Stimulated activated effector memory CD8-positive, alpha-beta T cell treated with anti-CD3 and anti-CD28 coated beads, Interleukin-12 subunit alpha, Interleukin-12 subunit beta, amount 100 ng/mL, for 72 hours (primary cell): Measurements from ENCODE around the gene SPECC1L.

ENCODE experiments used
- ATAC-seq: fragments of 150-1000 bp; cut with Tn5 transposase; 2 replicates; pipeline ENCODE4 v1.10.0; 2021
- DNase-seq, 2 donors: peaks; one replicate each; pipeline ENCODE4 v3.0.0; 2021 to 2022; ENCODE audit warnings: low spot score in 2 of 2
- H3K27ac Mint-ChIP-seq: one replicate; pipeline ENCODE4 v1.8.0; 2022; ENCODE audit warnings: mild to moderate bottlenecking, mixed read lengths
- H3K36me3 Mint-ChIP-seq: one replicate; pipeline ENCODE4 v1.8.0; 2022; ENCODE audit warnings: mild to moderate bottlenecking, mixed read lengths
- H3K4me1 Mint-ChIP-seq: one replicate; pipeline ENCODE4 v1.8.0; 2022; ENCODE audit warnings: mixed read lengths
- H3K4me3 Mint-ChIP-seq: one replicate; pipeline ENCODE4 v1.8.0; 2022; ENCODE audit warnings: mild to moderate bottlenecking, mixed read lengths
- H3K9me3 Mint-ChIP-seq: one replicate; pipeline ENCODE4 v1.8.0; 2022; ENCODE audit warnings: mixed read lengths

Gene SPECC1L

DNA sequence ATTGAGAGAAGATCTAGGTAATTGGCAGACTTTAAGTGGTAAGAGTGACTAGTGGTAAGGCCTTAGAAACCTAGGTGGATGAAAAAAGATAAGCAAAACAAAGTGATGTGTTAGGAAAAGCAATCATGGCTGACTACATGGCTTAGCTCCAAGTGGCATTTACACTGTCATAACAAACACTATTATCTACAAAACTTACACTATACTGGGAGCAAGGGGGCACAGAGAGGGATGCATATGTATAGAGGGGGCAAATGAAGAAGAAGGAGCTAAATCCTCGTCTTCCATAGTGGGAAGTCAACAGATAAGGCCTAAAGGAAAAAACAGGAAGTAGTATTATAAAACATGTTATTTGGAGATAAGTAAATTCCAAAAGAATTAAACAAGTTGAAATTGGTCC lies 189.3 kb downstream of the SPECC1L start:
- Mint-ChIP-seq H3K36me3 (no peaks in the 10 kb centered on the region), H3K4me1 (peaks cover 14% of the 10 kb centered on the region), H3K27ac (peak overlapping the region; percentile 58), H3K4me3 (no peak overlapping the region), H3K9me3 (no peaks in the 10 kb centered on the region)
- no peak for ATAC-seq
- DNase-seq, result no peak

DNA sequence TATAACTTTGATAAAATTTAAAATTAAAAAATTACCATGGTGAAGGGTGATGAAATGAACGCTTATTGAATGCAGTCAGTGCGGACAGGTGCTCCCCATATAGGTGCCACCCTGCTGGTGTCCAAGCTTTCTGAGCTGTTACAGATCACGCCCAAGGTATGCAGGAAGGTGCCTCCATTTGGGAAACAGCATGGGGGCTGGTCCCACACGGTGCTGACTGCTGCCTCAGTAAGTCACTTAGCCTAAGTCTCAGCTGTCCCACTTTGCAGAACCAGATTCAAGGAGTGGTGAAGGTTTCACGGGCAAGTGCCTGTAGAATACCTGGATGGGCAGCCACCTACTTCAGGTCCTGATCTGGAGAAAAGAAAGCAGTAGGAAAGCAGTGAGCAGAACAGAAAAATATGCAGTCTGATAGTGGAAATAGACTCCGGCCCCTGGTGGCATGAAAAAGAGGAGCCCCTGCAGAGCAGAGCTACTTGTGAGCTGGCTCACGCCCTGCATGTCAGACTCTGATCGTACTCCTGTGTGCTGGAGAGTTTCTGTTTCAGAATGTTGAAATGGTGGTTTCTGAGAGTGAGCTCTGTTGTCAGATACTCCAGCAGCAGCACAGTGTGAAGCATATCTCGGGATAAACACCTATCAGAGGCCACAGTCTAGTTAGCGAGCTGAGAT lies 189.9 kb downstream of the SPECC1L start:
- ATAC-seq, result peak; percentile 83
- Mint-ChIP-seq H3K27ac (peak overlapping the region; percentile 81), H3K9me3 (no peaks in the 10 kb centered on the region), H3K36me3 (no peaks in the 10 kb centered on the region), H3K4me1 (peaks cover 17% of the 10 kb centered on the region), H3K4me3 (peak overlapping the region; percentile 29)
- DNase-seq, result peak in 1 of 2 donors; percentile 51

DNA sequence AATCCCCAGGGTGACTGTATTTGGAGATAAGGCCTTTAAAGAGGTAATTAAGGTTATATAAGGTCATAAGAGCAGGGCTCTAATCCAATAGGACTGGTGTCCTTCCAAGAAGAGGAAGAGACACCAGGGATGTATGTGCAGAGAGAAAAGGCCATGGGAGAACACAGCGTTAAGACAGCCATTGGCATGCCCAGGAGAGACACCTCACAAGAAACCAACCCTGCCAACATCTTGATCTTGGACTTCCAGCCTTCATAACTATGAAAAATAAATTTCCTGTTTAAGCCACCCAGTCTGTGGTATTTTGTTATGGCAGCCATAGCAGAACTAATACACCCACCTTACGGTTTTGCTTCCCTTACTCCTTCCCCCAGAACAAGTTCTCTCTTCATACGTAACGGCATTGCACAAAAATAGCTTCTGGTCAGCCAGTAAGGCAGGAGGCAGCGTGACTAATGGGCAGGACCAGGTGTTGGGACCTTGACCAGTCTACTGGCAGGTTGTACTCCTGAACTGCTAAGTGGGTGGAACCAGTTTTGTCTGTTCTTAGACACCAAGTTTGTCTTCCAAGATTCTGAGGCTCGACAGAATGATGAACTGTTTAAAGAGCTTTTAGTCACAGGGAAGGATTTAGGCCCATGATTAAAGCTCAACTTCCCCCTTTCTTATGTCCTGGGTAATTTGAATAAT lies 192.6 kb downstream of the SPECC1L start:
- Mint-ChIP-seq H3K36me3 (no peaks in the 10 kb centered on the region), H3K4me3 (no peak overlapping the region), H3K27ac (no peak overlapping the region), H3K9me3 (no peaks in the 10 kb centered on the region), H3K4me1 (peaks cover 20% of the 10 kb centered on the region)
- no peak for ATAC-seq
- DNase-seq, result no peak

DNA sequence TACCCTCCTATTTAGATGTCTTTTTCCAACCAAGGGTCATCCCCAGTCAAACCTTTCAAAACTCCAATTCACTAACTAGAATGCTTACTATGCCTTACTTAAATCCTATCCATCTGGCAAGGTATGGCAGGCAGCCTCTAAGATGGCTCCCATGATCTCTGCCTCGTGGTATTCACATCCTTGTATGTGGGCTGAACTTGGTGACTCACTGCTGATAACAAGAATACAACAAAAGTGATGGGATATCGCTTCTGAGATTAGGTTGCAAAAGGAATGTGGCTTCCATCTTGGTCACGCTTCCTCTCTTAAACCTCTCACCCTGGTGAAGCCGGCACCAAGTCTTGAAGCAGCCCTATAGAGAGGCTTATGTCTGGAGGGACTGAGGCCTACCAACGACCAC lies 194.9 kb downstream of the SPECC1L start:
- DNase-seq (no peak), ATAC-seq (peak; percentile 54)
- H3K4me3 Mint-ChIP-seq, result no peak overlapping the region
- H3K27ac Mint-ChIP-seq, result no peak overlapping the region
- no peaks in the 10 kb centered on the region for H3K36me3 Mint-ChIP-seq
- H3K9me3 Mint-ChIP-seq, result no peaks in the 10 kb centered on the region
- H3K4me1 Mint-ChIP-seq, result peaks cover 12% of the 10 kb centered on the region

DNA sequence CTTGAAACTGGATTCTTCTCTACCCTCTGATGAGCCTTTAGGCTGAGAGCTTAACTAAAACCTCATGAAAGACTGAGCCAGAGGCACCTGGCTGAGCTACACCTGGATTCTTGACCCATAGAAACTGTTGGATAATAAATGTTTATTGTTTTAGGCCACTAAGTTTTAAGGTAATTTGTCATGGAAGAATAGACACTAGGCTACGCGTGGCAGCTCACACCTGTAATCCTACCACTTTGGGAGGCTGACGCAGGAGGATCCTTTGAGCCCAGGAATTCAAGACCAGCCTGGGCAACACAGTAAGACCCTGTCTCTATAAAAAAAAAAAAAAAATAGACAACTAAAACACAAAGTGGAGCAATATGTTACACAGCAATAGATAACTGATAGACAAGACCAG lies 195.3 kb downstream of the SPECC1L start:
- H3K9me3 Mint-ChIP-seq, result no peaks in the 10 kb centered on the region
- H3K4me1 Mint-ChIP-seq, result peaks cover 7% of the 10 kb centered on the region
- H3K4me3 Mint-ChIP-seq, result no peak overlapping the region
- no peaks in the 10 kb centered on the region for H3K36me3 Mint-ChIP-seq
- H3K27ac Mint-ChIP-seq, result no peak overlapping the region
- ATAC-seq (no peak), DNase-seq (no peak)

DNA sequence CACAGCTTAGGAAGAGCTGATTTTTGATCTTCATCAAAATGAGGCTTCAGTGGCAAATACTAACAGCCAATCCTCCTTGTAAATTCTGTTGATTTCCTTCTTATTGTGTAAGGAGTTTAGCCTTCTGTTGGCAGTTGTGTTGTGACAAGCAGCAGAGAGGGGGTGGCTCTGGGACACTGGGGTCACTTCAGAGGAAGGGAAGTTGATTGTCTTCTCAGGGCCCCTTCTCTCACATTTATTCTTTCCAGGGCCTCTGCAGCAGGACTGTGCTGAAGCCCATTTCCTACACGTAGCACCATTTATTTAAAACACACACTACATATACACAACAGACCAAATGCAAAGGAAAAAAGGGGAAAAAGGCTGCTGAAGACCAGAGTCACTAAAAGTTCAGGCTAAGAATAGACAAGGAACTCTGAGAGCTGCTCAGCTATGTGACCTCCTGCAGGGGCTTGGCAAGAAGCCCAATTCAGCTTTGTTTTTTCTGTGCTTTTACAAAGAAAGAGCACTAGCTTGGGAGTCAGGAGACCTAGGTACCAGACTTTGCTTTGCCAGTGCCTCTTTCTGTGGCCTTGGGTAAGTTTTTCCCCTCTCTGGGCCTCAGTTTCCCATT lies 196.2 kb downstream of the SPECC1L start:
- Mint-ChIP-seq H3K4me3 (no peak overlapping the region), H3K36me3 (no peaks in the 10 kb centered on the region), H3K4me1 (peaks cover 6% of the 10 kb centered on the region), H3K9me3 (no peaks in the 10 kb centered on the region), H3K27ac (no peak overlapping the region)
- ATAC-seq (no peak), DNase-seq (no peak)

DNA sequence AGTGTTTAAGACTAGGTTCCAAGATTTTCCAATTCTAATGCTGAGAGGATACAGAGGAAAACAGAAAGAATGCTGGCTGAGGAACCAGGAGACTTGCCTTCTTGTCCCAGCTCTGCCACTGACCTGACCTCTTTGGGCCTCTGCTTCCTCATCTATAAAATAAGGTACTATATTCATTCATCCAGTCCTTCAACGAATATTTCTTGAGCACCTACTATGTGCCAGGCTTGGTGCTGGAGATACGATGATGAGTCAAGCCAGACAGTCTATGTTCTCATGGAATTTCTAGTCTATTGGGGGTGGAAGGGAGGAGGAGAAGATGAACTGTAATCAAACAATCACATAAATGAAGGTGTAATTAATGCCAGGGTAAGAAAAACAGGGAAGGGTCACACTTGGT lies 196.7 kb downstream of the SPECC1L start:
- DNase-seq (no peak), ATAC-seq (no peak)

More for the DNA sequence above, 196.7 kb downstream of the SPECC1L start:
- Mint-ChIP-seq H3K4me1 (peaks cover 6% of the 10 kb centered on the region), H3K36me3 (no peaks in the 10 kb centered on the region), H3K9me3 (no peaks in the 10 kb centered on the region), H3K27ac (no peak overlapping the region), H3K4me3 (no peak overlapping the region)
